NCI-H774 (cell line): ENCODE measurements around the gene SMG6.
"Not testable (repeated sequence)": the region's sequence is repeated elsewhere in the genome, so short reads cannot be mapped to it uniquely, and the experiment has no call there.

Experiments
- DNase-seq: peaks from one replicate; lab custom pipeline; 2025; lab: John Stamatoyannopoulos, UW

The SMG6 gene

DNA sequence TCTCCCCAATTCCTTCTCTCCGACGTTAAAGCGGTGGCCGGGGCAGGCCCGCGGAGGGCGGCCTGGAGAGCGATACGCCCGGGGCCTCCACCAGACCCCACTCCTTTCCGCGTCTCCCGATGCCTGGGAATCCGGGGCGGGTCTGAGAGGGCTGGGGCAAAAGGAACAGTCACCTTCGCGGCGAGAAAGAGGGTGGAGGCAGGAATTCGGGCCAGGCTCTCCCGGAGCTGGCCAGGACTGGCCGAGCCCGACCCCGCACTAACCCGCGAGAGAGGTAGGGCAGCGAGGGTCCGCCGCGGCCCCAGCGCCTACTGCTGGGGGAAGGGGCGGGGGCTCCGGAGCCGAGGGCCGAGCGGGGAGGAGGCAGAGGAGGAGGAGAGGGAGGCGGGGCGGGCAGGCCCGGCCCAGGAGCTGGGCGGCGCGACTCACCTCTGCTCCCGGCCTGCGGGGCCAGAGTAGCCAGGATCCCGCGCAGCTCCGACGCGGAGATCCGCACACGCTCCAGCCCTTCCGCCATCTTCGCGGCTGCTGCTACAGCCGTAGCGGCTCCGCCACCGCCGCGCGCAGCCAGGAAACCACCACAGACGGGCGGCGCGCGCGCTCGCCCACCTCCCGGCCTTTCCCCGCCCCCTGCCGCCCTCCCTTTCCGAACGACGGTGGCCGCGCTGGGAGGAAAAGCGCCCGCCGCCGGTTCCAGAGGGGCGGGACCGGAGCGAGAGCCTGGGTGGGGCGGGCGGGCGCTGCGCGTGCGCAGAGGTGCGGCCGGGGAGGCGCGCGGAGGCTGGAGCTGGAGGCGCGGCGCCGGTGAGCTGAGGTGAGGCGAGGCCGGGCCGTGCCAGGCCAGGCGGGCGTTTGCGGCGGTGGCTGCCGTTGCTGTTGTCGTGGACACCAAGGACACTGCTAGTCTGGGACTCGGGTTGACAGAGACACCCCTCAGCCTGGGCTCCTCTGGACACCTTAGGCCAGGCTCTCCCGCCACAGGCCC, at the start of gene SMG6, which contains the start of gene SRR:
Gene SMG6, minus strand, starts transcription at position 582 of the 985 bp plus-strand sequence. Its CDS starts 65 bp downstream, at position 517.
Gene SRR, plus strand, starts transcription at position 747 of the 985 bp plus-strand sequence. CDS start 11,611 bp downstream, outside the sequence.
- DNase-seq: peak; percentile 77

DNA sequence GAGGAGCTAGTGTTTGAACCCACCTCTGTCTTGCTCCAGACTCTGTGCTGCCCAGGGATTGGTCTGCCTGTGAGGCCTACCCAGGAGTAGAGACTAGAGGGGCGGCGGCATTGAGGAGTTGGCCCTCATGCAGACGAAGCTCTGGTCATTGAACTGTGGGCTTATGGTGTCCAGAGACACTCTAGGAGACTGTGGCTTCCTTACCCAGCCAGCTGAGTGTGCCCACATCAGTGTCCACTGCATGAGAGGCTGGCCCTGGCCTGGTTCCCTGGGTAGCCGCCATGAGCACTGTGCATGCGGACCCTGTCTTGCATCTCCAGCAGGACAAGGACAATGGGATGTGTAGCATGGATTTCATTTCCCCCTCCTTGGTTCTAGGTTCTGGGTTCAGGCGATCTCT, 47.7 kb upstream of the SMG6 start:
- DNase-seq: no peak

DNA sequence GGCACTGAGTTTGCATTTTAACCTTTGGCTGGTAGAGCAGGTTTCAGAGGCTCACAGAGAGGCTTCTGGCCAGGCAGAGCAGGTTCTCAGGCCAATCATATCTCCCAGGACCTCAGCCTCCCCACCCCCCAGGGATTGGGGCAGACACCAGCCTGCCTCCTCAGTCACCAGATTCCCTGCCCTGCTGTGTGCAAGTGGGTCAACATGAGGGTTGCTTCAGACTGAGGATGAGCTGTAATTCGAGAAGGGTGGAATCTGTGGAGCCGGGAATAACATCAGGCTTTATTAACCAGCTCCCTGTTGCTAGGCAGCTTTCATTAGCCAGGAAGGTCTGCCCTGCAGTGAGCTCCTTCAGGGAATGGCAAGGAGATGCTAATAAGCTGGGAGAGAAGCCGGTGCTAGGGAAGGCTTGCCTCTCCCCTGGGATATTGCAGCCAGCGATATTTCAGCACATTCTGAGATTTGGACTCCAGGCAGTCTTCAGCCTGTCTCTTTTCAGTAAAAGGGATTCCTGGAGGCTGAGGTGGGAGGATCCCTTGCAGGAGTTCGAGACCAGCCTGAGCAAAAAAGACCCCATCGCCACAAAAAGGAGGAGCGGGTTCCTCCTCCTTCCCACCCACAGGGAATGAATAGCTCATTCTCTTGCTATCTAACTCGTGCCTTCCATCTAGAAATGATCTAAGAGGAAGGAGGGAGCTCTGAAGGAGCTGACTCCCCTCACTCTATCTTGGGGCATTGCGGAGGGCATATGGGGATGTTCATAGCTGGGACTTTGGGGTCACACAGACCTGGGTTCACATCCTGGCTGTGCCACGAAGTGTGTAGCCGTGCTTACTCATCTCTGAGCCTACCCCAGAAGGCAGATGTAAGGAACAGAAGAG, 44.5 kb upstream of the SMG6 start:
- no peak for DNase-seq

DNA sequence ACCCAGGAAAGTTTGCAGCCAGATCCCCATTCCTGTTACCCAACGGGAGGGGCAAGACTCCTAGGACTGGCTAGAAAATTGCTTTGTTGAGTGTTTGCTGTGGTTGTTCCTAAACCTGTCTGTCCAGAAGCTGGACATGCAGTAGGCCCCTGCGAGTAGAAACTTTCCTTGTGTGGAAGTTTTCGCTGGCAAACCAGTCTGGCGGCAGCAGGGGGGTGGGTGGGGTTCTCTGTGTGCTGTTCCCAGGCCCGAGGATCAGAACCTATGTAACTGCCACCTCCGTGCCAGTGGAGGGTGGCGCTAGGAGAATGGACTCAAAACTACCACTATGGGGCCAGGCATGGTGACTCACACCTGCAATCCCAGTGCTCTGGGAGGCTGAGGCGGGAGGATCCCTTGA, 42.9 kb upstream of the SMG6 start:
- no peak for DNase-seq

DNA sequence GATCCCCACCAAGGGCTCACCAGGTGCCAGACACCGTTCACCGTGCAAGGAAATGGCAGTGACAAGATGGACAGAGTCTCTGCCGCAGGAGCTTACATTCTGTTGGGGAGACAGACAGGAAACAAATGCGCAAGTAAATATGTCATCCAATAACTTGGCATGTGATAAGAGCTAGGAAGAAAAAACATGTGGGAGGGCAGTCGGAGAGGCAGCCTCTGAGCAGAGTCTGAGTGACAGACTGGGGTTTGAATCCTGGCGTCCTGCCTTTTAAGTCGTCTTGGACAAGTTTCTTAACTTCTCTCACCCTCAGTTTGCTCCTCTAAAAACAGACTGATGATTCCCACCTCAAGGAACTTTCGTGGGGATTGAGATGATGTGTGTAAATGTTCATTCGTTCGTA, 40.9 kb upstream of the SMG6 start:
- DNase-seq: no peak

DNA sequence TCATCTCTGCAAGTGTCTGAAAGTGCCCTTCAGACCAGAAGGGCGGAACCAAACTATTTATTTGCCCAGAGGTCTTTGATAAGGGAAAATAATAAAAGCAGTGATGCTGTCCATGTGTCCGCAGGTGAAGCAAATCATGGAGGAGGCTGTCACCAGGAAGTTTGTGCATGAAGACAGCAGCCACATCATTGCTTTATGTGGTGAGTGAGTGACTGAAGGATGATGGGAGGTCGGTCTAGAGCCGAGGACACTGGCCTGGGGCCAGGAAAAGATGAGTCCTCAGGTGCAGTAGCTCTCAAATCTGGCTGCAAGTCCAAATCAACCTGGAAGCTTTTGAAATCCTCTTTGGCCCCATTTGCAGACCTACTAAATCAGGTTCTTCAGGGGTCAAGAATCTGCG, 39.8 kb upstream of the SMG6 start:
- DNase-seq: no peak

DNA sequence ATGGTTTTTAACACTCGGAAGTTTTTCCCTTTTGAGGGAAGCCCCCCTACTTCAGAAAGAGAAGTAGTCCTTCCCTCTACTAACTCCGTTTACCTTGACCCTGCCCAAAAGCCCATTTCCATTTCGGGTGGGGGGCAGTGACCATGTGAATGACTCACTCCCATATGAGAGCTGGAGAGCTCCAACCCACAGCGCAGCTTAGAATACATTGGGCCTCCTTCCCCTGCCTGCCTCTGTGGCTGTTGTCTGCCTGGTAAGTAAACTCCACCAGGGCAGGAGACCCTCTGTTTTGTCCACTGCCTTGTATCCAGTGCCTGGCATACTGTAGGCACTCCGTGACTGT, 34.7 kb upstream of the SMG6 start:
- DNase-seq: no peak

DNA sequence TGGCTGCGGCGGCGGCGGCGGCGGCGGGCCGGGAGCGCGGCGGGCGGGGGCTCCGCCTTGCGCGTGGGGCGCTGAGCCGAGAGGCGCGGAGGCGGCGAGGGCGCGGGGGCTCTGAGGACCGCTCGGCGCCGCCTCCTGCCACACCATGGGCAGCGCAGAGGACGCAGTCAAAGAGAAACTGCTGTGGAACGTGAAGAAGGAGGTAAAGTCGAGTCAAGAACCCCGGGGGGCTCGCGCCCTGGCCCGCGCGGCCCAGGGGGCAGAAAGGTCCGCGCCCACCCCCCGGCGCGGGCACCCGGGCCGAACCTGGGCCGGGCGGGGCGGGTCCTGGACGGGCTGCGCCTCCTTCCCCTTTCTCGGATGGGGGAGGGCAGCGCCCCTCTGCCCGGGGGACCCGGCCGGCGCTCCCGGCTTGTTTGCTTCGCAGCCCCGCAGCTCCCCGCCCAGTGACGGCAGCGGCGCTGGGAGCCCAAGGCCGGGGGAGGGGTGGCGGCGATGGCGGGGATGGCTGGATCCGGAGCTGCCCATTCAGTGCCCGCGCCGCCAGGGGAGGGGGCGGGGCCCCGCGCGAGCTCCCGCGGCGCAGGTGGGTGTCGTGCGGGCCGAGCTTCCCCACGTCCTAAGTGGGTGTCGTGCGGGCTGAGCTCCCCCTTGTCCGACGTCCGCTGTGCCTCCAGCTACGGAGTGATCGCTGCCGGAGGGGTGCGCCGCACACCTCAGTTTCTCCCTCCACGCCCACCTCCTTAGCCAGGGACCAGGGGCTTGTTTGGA, 34.1 kb upstream of the SMG6 start:
- DNase-seq: peak; percentile 31

DNA sequence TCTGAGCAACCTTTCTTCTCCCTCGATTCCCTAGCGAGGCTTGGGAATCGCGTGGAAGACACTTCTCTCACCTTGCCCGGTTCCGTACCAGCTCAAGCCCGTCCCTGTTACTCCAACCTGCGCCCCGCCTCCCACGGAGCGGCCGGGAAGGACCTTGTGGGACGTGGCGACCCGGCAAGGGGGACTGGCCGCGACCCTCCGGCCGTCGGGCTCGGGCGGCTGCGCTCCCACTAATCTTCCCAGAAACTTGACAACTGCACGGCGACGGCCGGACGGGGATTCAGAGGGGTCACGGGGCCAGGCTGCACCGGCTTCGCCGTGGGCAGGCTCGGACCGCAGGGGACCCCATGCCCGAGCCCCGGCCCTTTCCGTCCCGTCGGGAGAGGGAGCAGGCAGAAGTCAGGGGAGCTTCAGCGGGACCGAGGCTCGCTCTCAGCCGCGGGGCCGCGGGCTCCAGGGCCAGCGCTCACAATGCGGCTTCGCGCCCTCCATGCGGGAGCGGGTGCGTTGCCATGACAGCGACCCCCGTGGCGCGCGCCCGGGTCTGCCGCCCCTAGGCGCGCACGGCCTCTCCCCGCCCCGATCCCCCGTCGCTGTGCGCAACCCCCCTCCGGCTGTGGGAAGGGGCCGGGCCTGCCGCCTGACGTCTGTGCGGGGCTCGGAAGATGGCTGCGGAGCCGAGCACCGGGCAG, 33.4 kb upstream of the SMG6 start, which contains the start of gene SGSM2:
Gene SGSM2, plus strand, starts transcription at position 650 of the 692 bp plus-strand sequence. CDS start 188 bp downstream, outside the sequence.
- DNase-seq: peak; percentile 7

DNA sequence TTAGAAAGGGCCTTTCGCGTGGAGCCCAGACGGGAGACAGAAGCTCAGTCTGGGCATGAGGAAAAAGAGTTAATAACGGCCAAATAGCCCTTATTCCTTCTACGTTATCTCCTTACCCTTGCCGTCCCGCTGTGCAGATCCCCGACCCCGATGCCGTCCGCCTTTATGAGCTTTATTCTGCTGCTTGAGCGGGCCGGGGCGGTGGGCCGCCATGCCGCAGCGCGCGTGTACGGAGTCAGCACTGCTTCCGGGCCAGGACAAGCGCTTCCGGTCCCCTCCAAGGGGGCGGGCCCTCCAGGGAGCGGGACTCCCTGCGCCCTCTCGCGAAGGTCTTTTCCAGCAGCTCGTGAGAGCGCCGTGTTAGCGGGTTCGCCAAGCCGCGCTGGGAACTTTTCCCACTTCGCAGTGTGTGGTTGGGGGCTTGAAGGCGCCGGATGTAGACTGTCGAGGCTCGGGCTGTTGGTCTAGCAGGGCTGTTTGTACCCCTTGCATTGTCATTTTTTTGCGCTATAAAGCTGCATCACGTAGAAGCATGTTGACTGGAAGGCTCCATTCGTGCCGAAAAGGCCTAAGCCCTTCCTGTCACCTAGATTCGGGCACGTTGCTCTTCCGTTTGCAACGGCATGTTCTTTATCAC, 32.7 kb upstream of the SMG6 start, which contains the start of gene TSR1:
Gene TSR1, minus strand, starts transcription at position 243 of the 637 bp plus-strand sequence. Its CDS starts 30 bp downstream, at position 213.
- peak; percentile 28 for DNase-seq

DNA sequence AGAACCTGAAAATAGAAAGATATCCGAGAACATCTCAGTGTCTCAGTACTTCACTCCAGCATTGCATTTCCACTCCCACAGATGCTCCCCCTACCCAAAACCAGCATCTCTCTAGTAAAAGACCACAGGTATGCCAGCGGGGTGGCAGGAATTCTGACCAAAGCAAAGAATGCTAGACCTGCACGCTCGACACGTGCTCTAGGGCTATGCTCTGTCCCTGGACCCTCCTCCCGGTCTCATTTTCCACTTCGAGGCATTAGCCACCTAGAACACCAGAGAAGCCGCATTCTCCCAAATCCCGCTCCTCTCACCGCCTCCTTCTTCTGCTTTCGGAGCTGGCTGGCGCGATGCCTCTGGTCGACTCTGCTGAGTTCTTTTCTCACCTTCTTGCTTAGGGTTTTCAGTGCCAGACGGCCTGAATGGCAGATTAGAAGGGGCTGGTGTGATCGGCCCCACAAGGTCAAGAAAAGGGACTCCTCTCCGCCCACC, 32.2 kb upstream of the SMG6 start:
- DNase-seq: no peak

DNA sequence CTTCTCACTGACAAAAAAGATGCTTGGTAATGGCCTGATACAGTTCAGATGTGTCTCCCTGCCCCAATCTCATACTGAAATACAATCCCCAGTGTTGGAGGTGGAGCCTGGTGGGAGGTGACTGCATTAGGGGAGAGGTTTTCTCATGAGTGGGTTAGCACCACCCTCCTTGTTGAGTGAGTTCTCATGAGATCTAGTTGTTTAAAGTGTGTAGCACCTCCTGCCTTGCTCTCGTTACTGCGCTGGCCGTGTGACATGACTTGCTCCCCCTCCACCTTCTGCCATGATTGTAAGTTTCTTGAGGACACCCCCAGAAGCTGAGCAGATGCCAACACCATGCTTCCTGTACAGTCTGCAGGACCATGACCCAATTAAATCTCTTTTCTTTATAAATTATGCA, 27.7 kb upstream of the SMG6 start:
- no peak for DNase-seq

DNA sequence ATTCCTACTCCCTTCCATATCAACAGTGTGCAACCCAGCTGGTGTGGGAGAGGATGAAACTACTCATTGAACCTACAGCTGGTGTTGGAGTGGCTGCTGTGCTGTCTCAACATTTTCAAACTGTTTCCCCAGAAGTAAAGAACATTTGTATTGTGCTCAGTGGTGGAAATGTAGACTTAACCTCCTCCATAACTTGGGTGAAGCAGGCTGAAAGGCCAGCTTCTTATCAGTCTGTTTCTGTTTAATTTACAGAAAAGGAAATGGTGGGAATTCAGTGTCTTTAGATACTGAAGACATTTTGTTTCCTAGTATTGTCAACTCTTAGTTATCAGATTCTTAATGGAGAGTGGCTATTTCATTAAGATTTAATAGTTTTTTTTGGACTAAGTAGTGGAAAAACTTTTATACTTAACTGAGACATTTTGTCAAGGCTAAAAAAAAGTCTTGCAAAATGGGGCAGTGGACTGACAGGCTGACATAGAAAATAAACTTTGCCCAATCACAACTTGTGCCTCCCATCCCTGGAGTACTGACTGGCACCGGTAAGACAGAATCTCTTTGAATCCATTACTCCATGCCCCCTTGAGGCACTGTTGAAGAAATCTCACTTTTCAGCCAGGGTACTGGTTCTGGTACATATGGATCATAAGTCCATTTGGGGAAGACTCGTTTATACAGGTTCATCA, 20.2 kb upstream of the SMG6 start:
- DNase-seq: no peak

DNA sequence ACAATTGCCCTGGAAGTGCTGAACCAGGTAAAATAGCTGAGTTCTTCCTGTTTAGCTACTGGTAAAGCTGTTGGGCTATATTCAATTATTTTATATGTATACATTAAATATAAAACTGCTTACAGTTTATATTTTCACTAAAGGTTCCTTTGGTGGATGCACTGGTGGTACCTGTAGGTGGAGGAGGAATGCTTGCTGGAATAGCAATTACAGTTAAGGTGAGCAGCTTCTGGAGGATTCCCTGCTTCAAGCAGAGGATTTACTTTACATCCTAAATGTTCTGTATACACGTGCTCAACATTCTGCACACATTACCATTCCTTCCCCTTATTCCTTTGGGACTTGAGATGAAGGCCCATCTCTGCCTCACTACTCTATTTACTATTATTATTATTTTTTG, 17.8 kb upstream of the SMG6 start:
- DNase-seq: no peak

DNA sequence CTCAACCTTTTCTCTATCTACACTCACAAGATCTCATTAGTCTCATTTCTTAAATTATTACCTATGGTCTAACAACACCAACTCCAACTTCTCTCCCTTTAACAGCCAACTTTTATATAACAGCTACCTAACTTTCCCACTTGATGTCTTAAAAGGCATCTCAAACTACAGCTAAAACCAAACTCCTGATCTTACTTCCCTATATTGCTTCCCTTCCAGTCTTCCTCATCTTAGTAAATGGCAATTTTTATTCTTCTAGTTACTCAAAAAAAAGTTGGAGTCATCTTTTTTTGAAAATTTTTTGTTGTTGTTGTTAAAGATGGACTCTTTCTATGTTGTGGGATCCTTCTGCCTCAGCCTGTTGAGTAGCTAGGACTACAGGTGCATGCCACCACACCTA, 15.5 kb upstream of the SMG6 start:
- DNase-seq: no peak

DNA sequence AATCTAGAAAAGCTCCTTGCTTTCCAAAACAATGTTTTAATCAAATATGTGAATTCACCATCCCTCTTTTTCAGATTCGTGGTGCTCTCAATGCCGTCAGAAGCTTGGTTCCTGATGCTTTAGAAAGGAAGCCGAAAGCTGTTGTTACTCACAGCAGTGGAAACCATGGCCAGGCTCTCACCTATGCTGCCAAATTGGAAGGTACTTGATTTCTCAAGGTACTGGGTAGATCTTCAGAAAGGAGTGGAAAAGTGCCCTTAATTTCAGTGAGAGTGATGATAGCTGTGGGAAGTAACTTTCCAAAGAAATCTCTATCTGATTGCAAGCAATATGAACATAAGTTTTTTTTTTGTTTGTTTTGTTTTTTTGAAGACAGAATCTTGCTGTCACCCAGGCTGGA, 14.2 kb upstream of the SMG6 start:
- DNase-seq: no peak

DNA sequence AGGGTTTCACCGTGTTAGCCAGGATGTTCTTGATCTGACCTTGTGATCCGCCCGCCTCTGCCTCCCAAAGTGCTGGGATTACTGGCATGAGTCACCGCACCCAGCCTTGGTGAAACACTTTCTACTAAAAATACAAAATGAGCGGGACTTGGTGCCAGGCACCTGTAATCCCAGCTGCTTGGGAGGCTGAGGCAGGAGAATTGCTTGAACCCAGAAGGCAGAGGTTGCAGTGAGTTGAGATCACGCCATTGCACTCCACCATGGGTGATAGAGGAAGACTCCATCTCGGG, 13.3 kb upstream of the SMG6 start:
- not testable (repeated sequence) for DNase-seq

DNA sequence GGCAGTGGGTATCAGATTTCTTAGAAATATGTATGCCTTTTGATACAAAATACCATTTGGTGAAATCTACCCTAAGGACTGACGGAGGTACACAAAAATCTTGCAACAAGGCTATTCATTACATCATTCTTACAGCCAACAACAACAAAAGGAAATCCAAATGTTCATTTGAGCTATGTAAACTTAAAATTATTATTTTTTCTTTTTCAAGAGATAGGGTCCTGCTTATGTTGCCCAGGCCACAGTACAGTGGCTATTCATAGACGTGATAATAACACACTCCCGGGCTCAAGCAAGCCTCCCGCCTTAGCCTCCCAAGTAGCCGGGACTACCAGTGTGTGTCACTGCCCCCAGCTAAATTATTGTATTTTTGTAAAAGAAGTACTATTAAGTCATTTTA, 9.2 kb upstream of the SMG6 start:
- DNase-seq: no peak

DNA sequence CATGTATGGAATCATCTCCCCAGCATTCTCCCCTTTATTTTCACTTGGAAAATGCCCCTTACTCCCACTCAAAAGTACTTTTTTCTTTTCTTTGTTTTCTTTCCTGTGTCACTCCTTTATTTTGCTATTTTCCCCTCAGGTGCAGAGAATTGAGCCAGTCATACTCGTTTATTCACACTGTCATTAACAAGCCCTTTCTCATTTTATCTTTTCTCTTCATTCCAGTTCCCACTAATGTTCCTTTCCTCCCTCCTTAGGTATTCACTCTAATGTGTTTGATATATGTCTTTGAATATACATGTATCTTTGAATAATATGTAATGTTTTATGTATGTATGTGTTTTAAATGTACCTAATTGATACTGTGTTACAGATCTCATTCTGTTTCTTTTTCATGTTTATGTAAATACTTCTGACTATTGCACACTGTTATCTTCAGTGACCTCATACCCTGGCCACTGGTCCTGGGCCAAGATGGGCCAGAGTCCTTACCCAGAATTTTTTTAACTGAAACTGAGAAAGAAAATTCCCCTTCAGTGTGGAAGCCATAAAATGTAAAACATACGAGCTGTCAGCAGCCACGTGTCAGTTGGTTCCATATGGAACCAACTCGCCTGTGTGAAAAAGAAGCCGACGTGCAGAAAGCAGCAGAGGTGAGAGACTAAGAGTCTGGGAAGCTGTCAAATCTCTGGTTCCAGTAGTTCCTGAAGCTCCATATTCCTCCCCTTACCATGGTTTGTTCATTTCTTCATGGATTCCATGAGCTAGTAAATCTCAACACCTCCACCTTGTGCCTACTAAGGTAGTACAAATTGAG, 6.0 kb upstream of the SMG6 start:
- DNase-seq: no peak
